ENCODE measurements around the gene ZDHHC7. TPM values are rescaled to one million over a fixed set of nuclear protein-coding genes. Genes with fewer than 3 reads are reported as not detected.

Gene ZDHHC7
- total RNA-seq, 1 donor from 2014 or later: 43.6 TPM

DNA sequence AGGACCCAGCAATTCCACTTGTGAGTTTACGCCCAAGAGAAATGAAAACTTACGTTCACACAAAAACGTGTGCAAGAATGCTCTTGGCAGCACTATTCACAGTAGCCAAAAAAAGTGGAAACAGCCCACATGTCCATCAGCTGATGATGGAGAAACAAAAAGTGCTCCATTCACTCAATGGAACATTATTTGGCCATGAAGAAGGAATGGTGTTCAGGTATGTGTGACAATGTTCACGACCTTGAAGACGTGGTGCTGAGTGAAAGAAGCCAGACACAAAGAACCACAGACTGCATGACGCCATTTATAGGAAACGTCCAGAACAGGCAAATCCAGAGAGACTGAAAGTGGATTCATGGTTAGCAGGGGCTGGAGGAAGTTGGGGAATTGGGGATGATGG, 84.9 kb downstream of the ZDHHC7 start:
- peaks cover 16% of the 10 kb centered on the region for H3K9me3 Mint-ChIP-seq (ENCODE audit: unreplicated experiment)
- peaks cover 41% of the 10 kb centered on the region for H3K4me1 Mint-ChIP-seq (ENCODE audit: low read depth, unreplicated experiment)
- H3K27me3 Mint-ChIP-seq (ENCODE audit: unreplicated experiment): peaks cover 17% of the 10 kb centered on the region
- no peak overlapping the region for H3K4me3 Mint-ChIP-seq (ENCODE audit: unreplicated experiment)
- no peak for DNase-seq
- TF ChIP-seq, protein P1, sequence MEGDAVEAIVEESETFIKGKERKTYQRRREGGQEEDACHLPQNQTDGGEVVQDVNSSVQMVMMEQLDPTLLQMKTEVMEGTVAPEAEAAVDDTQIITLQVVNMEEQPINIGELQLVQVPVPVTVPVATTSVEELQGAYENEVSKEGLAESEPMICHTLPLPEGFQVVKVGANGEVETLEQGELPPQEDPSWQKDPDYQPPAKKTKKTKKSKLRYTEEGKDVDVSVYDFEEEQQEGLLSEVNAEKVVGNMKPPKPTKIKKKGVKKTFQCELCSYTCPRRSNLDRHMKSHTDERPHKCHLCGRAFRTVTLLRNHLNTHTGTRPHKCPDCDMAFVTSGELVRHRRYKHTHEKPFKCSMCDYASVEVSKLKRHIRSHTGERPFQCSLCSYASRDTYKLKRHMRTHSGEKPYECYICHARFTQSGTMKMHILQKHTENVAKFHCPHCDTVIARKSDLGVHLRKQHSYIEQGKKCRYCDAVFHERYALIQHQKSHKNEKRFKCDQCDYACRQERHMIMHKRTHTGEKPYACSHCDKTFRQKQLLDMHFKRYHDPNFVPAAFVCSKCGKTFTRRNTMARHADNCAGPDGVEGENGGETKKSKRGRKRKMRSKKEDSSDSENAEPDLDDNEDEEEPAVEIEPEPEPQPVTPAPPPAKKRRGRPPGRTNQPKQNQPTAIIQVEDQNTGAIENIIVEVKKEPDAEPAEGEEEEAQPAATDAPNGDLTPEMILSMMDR (IDR thresholded peaks at IDR 0.05; ENCODE audit: partially characterized antibody, unreplicated experiment): no peak
- H3K27ac Mint-ChIP-seq (ENCODE audit: unreplicated experiment): no peak overlapping the region
- no peaks in the 10 kb centered on the region for H3K36me3 Mint-ChIP-seq (ENCODE audit: unreplicated experiment)

DNA sequence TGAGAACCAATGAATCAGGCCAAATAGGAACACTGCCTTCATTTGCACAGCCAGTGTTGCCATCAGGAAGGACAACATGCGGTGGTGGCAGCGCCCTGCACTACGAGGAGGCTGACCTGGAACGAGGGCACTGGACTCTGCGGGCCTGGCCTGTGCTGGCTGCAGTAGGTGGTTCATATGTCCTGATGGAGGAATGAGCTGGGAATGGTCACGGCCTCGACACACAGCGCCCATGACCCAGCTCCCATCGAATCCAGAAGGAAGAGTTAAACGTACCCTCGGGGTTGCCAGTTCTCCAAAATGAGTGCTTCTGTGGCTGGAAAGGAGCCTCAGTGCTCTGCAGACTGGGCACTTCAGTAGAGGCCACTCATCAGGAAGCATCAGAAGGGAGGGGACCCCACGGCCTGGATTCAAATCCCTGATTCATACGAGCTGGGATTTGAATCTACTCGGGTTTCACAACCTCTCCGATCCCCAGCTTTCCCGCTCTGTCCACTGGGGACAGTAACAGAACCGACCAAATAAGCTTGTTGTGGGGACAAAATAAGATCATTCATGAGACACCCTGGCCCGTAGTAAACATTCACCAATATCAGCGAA, 85.5 kb downstream of the ZDHHC7 start:
- H3K36me3 Mint-ChIP-seq (ENCODE audit: unreplicated experiment): no peaks in the 10 kb centered on the region
- H3K4me1 Mint-ChIP-seq (ENCODE audit: low read depth, unreplicated experiment): peaks cover 36% of the 10 kb centered on the region
- H3K4me3 Mint-ChIP-seq (ENCODE audit: unreplicated experiment): peak overlapping the region; percentile 8
- H3K27ac Mint-ChIP-seq (ENCODE audit: unreplicated experiment): no peak overlapping the region
- peaks cover 13% of the 10 kb centered on the region for H3K9me3 Mint-ChIP-seq (ENCODE audit: unreplicated experiment)
- H3K27me3 Mint-ChIP-seq (ENCODE audit: unreplicated experiment): peaks cover 15% of the 10 kb centered on the region
- TF ChIP-seq, protein P1 (IDR thresholded peaks at IDR 0.05; ENCODE audit: partially characterized antibody, unreplicated experiment): no peak
- DNase-seq: no peak

- peak; percentile 61 for DNase-seq
- H3K27me3 Mint-ChIP-seq (ENCODE audit: unreplicated experiment): peaks cover 15% of the 10 kb centered on the region
- no peak overlapping the region for H3K27ac Mint-ChIP-seq (ENCODE audit: unreplicated experiment)
- peaks cover 19% of the 10 kb centered on the region for H3K9me3 Mint-ChIP-seq (ENCODE audit: unreplicated experiment)
- no peak overlapping the region for H3K4me3 Mint-ChIP-seq (ENCODE audit: unreplicated experiment)
- no peaks in the 10 kb centered on the region for H3K36me3 Mint-ChIP-seq (ENCODE audit: unreplicated experiment)
- peaks cover 40% of the 10 kb centered on the region for H3K4me1 Mint-ChIP-seq (ENCODE audit: low read depth, unreplicated experiment)
- TF ChIP-seq, protein P1 (IDR thresholded peaks at IDR 0.05; ENCODE audit: partially characterized antibody, unreplicated experiment): peak; percentile 84
Observed at GRCh38 chr16:84925092-84925772, 86.1 kb downstream of the ZDHHC7 start.

GRCh38 chr16:84924331-84925091, 86.8 kb downstream of the ZDHHC7 start:
- Mint-ChIP-seq H3K4me1 (ENCODE audit: low read depth, unreplicated experiment) (peaks cover 39% of the 10 kb centered on the region), H3K9me3 (ENCODE audit: unreplicated experiment) (peaks cover 19% of the 10 kb centered on the region), H3K4me3 (ENCODE audit: unreplicated experiment) (no peak overlapping the region), H3K27ac (ENCODE audit: unreplicated experiment) (peak overlapping the region; percentile 52), H3K27me3 (ENCODE audit: unreplicated experiment) (peaks cover 17% of the 10 kb centered on the region), H3K36me3 (ENCODE audit: unreplicated experiment) (no peaks in the 10 kb centered on the region)
- no peak for DNase-seq
- TF ChIP-seq, protein P1 (IDR thresholded peaks at IDR 0.05; ENCODE audit: partially characterized antibody, unreplicated experiment): no peak

Other genes with a start within 250 kb of the ZDHHC7 start
- gene CRISPLD2, start 191.6 kb downstream of the ZDHHC7 start, total RNA-seq (ENCODE audit: unreplicated experiment): 9.0 TPM
- gene KIAA0513, start 16.3 kb upstream of the ZDHHC7 start, total RNA-seq (ENCODE audit: unreplicated experiment): 56.1 TPM
- gene CIBAR2, start 100.9 kb upstream of the ZDHHC7 start, total RNA-seq (ENCODE audit: unreplicated experiment): not detected

All from glutamatergic neuron (in vitro differentiated cells).